NT2/D1 (cell line): Measurements from ENCODE around the gene AHRR.

ENCODE experiments used
- DNase-seq: peaks from one replicate; pipeline ENCODE4 v3.0.0-alpha.2; 2011; ENCODE audit warnings: low read depth, low spot score
- H3K27me3 ChIP-seq: 2 replicates; pipeline ENCODE4 v1.6.0; 2011; ENCODE audit warnings: mild to moderate bottlenecking; ENCODE audit not compliant: insufficient read length, insufficient read depth
- H3K36me3 ChIP-seq: 2 replicates; pipeline ENCODE4 v1.6.1; 2011; ENCODE audit warnings: mild to moderate bottlenecking, low read length, mixed read lengths; ENCODE audit not compliant: insufficient read depth, insufficient read length
- H3K4me1 ChIP-seq: 2 replicates; pipeline ENCODE4 v1.5.1; 2011; ENCODE audit not compliant: insufficient read depth, insufficient read length
- H3K4me3 ChIP-seq: 2 replicates; pipeline ENCODE4 v1.5.1; 2011; ENCODE audit warnings: low read depth; ENCODE audit not compliant: insufficient read length
- H3K9ac ChIP-seq: 2 replicates; pipeline ENCODE4 v1.6.0; 2011; ENCODE audit warnings: low read depth; ENCODE audit not compliant: insufficient read length
- H3K9me3 ChIP-seq: 2 replicates; pipeline ENCODE4 v1.5.1; 2011; ENCODE audit warnings: mild to moderate bottlenecking, low read length; ENCODE audit not compliant: insufficient read depth
- SUZ12 ChIP-seq: IDR thresholded peaks from 2 replicates; pipeline ENCODE4 v1.6.1; 2011; ENCODE audit not compliant: insufficient read length, insufficient read depth; ENCODE audit errors: extremely low read depth
- YY1 ChIP-seq: IDR thresholded peaks from 2 replicates; pipeline ENCODE4 v1.6.1; 2011; ENCODE audit not compliant: insufficient read length, insufficient read depth
- ZNF274 ChIP-seq: IDR thresholded peaks from 2 replicates; pipeline ENCODE4 v1.6.1; 2011; ENCODE audit warnings: mild to moderate bottlenecking, low read depth, low read length

The AHRR gene

DNA sequence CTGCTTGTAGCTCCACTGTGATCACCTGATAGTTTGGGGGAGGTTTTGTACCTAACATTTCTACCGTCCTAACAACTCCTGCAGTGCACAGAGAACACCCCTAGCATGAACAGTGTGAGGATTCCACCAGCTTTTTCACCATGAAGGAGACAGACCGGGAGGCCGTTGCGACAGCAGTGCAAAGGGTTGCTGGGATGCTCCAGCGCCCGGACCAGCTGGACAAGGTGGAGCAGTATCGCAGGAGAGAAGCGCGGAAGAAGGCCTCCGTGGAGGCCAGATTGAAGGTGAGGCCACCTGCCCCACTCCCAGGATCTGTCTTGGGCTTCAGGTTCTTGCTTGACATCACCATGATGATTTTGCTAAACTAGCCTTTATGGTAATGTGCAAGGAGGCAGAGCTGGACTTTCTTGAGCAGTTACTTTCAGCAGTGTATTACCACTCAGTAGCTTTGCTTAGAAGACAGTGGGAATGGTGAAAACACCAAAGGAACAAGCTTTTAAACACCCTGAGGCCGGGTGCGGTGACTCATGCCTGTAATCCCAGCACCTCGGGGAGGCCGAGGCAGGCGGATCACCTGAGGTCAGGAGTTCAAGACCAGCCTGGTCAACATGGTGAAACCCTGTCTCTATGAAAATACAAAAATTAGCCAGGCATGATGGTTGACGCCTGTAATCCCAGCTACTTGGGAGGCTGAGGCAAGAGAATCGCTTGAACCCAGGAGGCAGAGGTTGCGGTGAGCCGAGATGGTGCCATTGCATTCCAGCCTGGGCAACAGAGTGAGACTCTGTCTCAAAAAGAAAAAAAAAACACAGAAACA lies 124.8 kb downstream of the AHRR start:
- H3K9ac ChIP-seq = no peak overlapping the region
- DNase-seq = no peak
- H3K36me3 ChIP-seq = peaks cover 40% of the 10 kb centered on the region

DNA sequence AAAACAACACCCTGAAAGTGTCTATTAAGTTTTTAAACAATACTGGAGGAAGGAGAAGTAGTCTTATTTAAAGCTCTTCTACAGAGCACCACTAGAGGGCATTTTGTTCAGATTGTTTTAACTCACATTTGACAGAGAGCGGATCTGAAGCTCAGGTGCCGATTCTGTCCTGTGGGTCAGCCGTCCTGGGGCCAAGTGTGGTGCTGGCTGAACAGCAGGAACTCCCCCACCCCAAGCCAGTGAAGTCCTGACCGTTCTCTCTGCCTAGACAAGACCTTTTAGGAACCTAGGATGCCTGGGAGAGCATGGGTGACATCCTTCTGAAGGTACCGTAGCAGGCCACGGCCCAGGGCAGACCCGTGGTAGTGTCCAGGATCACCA lies 125.4 kb downstream of the AHRR start:
- Histone ChIP-seq H3K36me3 (peaks cover 45% of the 10 kb centered on the region), H3K4me3 (no peak overlapping the region), H3K27me3 (no peaks in the 10 kb centered on the region), H3K9ac (no peak overlapping the region), H3K9me3 (peaks cover 6% of the 10 kb centered on the region; the same call in 1 of the 2 replicates), H3K4me1 (peaks cover 7% of the 10 kb centered on the region)
- no peak for DNase-seq
- no peak for TF ChIP-seq ZNF274
- TF ChIP-seq YY1 = no peak
- TF ChIP-seq SUZ12 = no peak

More for the DNA sequence above, 124.8 kb downstream of the AHRR start:
- Histone ChIP-seq H3K9me3 (0 out of 2 replicates have a peak, but pooled peaks cover under 1% of the 10 kb centered on the region), H3K27me3 (no peaks in the 10 kb centered on the region), H3K4me3 (no peak overlapping the region), H3K4me1 (peaks cover 7% of the 10 kb centered on the region)
- no peak for TF ChIP-seq SUZ12
- TF ChIP-seq YY1 = no peak
- no peak for TF ChIP-seq ZNF274

DNA sequence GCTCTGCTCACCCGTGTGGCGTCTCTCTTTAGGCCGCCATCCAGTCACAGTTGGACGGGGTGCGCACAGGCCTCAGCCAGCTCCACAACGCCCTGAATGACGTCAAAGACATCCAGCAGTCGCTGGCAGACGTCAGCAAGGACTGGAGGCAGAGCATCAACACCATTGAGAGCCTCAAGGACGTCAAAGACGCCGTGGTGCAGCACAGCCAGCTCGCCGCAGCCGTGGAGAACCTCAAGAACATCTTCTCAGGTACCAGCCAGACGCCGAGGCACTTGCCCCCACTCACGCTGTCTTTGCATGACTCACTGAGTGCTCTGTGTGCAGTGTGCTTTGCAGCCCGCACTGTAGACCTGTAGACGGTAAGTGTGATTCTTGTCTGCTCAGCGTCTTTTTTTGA lies 126.0 kb downstream of the AHRR start:
- Histone ChIP-seq H3K27me3 (no peaks in the 10 kb centered on the region), H3K36me3 (peaks cover 48% of the 10 kb centered on the region), H3K4me3 (no peak overlapping the region), H3K9me3 (peaks cover 13% of the 10 kb centered on the region; the same call in 1 of the 2 replicates), H3K4me1 (peaks cover 4% of the 10 kb centered on the region), H3K9ac (no peak overlapping the region)
- TF ChIP-seq ZNF274 (no peak), SUZ12 (no peak), YY1 (no peak)
- DNase-seq = no peak

DNA sequence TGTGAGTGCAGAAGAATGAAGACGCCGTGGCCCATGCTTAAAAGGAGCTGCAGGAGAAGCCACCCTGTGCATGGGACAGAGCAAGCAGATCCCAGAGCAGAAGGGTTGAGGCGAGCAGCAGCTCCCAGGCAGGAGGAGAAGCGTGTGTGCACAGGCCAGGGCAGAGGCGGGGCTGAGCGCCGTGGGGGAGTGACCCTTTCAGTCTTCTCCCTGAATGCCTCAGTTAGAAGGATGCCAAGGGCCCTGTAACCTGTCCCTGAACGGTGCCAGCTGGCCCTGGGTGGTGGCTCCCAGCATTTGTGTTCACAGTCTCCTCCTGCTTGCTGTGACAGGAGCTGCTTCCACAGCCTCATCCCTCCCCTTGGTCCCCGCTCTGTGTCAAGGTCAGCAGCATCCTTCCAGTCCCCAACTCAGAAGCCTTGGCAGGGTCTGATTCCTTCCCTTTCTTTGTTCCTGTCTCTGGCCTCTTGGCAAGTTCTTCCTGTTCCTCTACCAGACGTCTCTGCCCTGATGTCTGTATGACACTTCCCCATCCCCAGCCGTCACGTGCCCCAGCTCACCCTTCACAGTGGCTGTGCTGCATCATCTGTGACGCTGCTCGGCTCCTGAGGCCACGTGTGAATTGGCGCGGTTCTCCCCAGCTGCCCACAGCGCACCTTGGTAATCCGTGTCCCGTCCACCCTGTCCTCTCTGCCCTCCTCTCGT lies 126.7 kb downstream of the AHRR start:
- no peak overlapping the region for H3K9ac ChIP-seq
- no peak for DNase-seq
- H3K4me3 ChIP-seq = no peak overlapping the region
- H3K36me3 ChIP-seq = peaks cover 53% of the 10 kb centered on the region
- H3K27me3 ChIP-seq = no peaks in the 10 kb centered on the region
- peaks cover 13% of the 10 kb centered on the region; the same call in 1 of the 2 replicates for H3K9me3 ChIP-seq
- TF ChIP-seq YY1 (no peak), SUZ12 (no peak), ZNF274 (no peak)
- H3K4me1 ChIP-seq = peaks cover 4% of the 10 kb centered on the region

DNA sequence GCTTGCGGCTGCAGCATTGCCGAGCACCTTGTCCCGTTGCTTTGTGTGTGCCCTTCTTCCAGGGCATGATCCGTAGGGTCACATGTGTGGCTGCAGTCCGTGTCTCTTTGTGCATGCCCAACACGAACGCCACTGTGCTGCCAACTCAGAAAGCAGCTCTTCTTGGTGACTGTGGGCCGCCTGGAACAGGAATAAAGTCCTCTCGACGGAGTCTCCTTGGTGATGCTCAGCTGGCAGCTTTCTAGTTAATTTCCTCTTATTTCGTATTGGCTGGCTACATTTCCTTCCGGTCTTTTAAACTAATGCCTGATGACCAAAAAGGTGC lies 127.2 kb downstream of the AHRR start:
- Histone ChIP-seq H3K4me3 (no peak overlapping the region), H3K36me3 (peaks cover 58% of the 10 kb centered on the region), H3K27me3 (no peaks in the 10 kb centered on the region), H3K9ac (no peak overlapping the region), H3K9me3 (peaks cover 13% of the 10 kb centered on the region; the same call in 1 of the 2 replicates), H3K4me1 (peaks cover 4% of the 10 kb centered on the region)
- DNase-seq = no peak
- TF ChIP-seq YY1 (no peak), SUZ12 (no peak), ZNF274 (no peak)

DNA sequence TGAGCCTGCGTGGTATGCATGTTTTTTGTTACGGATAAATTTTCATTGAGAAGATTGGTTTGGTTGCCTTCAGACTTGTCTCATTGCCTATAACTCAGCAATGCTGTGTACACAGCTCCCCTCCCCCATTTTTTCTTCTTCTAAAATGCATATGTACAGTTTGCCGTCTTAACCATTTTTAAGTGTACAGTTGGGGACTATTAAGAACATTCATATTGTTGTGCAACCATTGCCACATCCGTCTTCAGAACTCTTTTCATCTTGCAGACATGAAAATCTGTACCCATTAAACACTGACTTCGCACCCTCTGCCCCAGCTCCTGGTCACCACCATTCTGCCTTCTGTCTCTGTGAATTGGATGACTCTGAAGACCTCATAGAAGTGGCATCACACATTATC lies 127.6 kb downstream of the AHRR start:
- no peaks in the 10 kb centered on the region for H3K27me3 ChIP-seq
- no peak for DNase-seq
- H3K4me3 ChIP-seq = no peak overlapping the region
- peaks cover 4% of the 10 kb centered on the region for H3K4me1 ChIP-seq
- H3K9me3 ChIP-seq = peaks cover 13% of the 10 kb centered on the region; the same call in 1 of the 2 replicates
- H3K36me3 ChIP-seq = peaks cover 62% of the 10 kb centered on the region
- H3K9ac ChIP-seq = no peak overlapping the region
- TF ChIP-seq YY1 = no peak
- no peak for TF ChIP-seq SUZ12
- TF ChIP-seq ZNF274 = no peak

DNA sequence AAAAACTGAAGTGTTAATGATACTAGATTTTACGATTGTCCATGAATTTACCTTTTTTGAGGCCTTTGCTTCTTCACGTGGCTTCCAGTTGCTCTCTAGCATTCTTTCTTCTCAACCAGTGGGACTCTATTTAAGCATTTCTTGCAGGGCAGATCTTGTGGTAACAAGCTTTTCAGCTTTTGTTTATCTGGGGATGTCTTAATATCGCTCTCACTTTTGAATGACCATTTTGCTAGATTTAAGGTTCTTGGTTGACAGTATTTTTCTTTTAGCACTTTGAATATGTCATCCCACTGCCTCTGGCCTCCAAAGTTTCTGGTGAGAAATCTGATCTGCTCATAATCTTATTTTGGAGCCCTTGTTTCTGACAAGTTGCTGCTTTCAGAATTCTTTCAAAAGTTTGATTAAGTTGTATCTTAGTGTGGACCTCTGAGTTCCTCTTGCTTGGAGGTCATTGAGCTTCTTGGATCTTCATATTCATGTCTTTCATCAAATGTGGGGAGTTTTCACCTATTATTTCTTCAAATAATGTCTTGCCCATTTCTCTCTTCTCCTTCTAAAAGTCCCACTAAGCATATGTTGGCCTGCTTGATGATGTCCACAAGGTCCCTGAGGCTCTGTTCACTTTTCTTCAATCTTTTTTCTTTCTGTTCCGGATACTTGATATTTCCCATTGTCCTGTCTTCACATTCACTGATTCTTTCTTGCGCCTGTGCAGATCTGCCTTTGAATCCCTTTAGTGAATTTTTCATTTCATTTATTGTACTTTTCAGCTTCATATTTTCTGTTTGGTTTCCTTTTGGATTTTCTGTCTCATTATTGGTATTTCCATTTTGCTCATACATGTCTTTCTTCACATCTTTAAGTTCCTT lies 130.3 kb downstream of the AHRR start:
- Histone ChIP-seq H3K9me3 (peaks cover 13% of the 10 kb centered on the region; the same call in 1 of the 2 replicates), H3K27me3 (no peaks in the 10 kb centered on the region), H3K4me3 (no peak overlapping the region), H3K9ac (no peak overlapping the region), H3K4me1 (peaks cover 6% of the 10 kb centered on the region), H3K36me3 (peaks cover 76% of the 10 kb centered on the region)
- no peak for TF ChIP-seq YY1
- no peak for TF ChIP-seq ZNF274
- no peak for TF ChIP-seq SUZ12
- DNase-seq = no peak
